PFSK-1 (cell line): ENCODE results near the gene PIM3.

Source experiments
- FOXP2 ChIP-seq: optimal IDR thresholded peaks from 2 replicates; pipeline ENCODE3; 2011; ENCODE audit warnings: borderline replicate concordance, control low read depth, inconsistent platforms; ENCODE audit not compliant: insufficient read depth; ENCODE audit errors: extremely low read length, extremely low read depth
- POLR2AphosphoS5 ChIP-seq: IDR thresholded peaks from 2 replicates; pipeline ENCODE4 v1.6.1; 2012; ENCODE audit warnings: low read depth, mild to moderate bottlenecking, control low read depth, low read length, moderate library complexity
- TAF1 ChIP-seq: IDR thresholded peaks from 2 replicates; pipeline ENCODE4 v1.6.1; 2012; ENCODE audit warnings: low read length, control low read depth, borderline replicate concordance; ENCODE audit not compliant: insufficient read depth

- TF ChIP-seq FOXP2 = no peak
- no peak for TF ChIP-seq TAF1
- TF ChIP-seq POLR2AphosphoS5 = no peak
Measured at GRCh38 chr22:49928555-49929210, 31.9 kb upstream of the PIM3 start.
